GM23338 (cell line): ENCODE data around the gene DMKN. TPM values are rescaled to one million over a fixed set of nuclear protein-coding genes. Genes with fewer than 3 reads are reported as not detected.

Experiments used
- ATAC-seq: fragments of 200-7000 bp; cut with Tn5 transposase; 3 replicates; pipeline ENCODE4 v1.9.1; 2020
- DNase-seq: peaks from one replicate; pipeline ENCODE4 v3.0.0-alpha.2; 2015; ENCODE audit warnings: low spot score
- H2AFZ ChIP-seq: fragments of 200-600 bp; sonication (generic); 2 replicates; pipeline ENCODE4 v1.8.0; 2016; ENCODE audit warnings: antibody characterized with exemption, mild to moderate bottlenecking, moderate library complexity
- H3F3A ChIP-seq: fragments of 200-600 bp; sonication (generic); replicated peaks from 2 replicates; pipeline ENCODE4 v1.8.0; 2017; ENCODE audit warnings: antibody characterized with exemption, mixed run types, low read depth
- H3K27ac ChIP-seq: fragments of 200-600 bp; sonication (generic); 2 replicates; pipeline ENCODE4 v1.6.1; 2016; ENCODE audit warnings: low read depth
- H3K27me3 ChIP-seq: fragments of 200-600 bp; sonication (generic); 2 replicates; pipeline ENCODE4 v1.8.0; 2016; ENCODE audit warnings: mild to moderate bottlenecking, mixed run types, moderate library complexity; ENCODE audit not compliant: insufficient read depth
- H3K36me3 ChIP-seq: fragments of 200-600 bp; sonication (generic); 2 replicates; pipeline ENCODE4 v1.8.0; 2016; ENCODE audit warnings: mild to moderate bottlenecking; ENCODE audit not compliant: insufficient read depth
- H3K4me1 ChIP-seq: fragments of 200-600 bp; sonication (generic); 2 replicates; pipeline ENCODE4 v1.8.0; 2016; ENCODE audit warnings: mild to moderate bottlenecking, moderate library complexity; ENCODE audit not compliant: insufficient read depth
- H3K4me2 ChIP-seq: fragments of 200-600 bp; sonication (generic); 2 replicates; pipeline ENCODE4 v1.7.1; 2017; ENCODE audit warnings: mixed run types
- H3K4me3 ChIP-seq: fragments of 200-600 bp; sonication (generic); 2 replicates; pipeline ENCODE4 v1.6.1; 2016; ENCODE audit warnings: mixed run types
- H3K79me2 ChIP-seq: fragments of 200-600 bp; sonication (generic); replicated peaks from 2 replicates; pipeline ENCODE4 v1.8.0; 2017; ENCODE audit warnings: mild to moderate bottlenecking; ENCODE audit not compliant: insufficient read depth
- H3K9me2 ChIP-seq: fragments of 200-600 bp; sonication (generic); 2 replicates; pipeline ENCODE4 v1.8.0; 2017; ENCODE audit not compliant: insufficient read depth
- H4K20me1 ChIP-seq: fragments of 200-600 bp; sonication (generic); replicated peaks from 2 replicates; pipeline ENCODE4 v1.8.0; 2017; ENCODE audit warnings: mild to moderate bottlenecking; ENCODE audit not compliant: insufficient read depth
- H3K27ac Mint-ChIP-seq: 2 replicates; pipeline ENCODE4 v1.8.0; 2020; ENCODE audit warnings: inconsistent platforms, mild to moderate bottlenecking, moderate library complexity, mixed read lengths
- H3K27me3 Mint-ChIP-seq: 3 replicates; pipeline ENCODE4 v1.8.0; 2022; ENCODE audit warnings: low read depth, mild to moderate bottlenecking, moderate library complexity, mixed read lengths, inconsistent platforms; ENCODE audit not compliant: insufficient read depth, poor library complexity
- H3K36me3 Mint-ChIP-seq: 3 replicates; pipeline ENCODE4 v1.8.0; 2021; ENCODE audit warnings: low read depth, mild to moderate bottlenecking, inconsistent platforms, moderate library complexity, mixed read lengths
- H3K4me1 Mint-ChIP-seq: 3 replicates; pipeline ENCODE4 v1.8.0; 2020; ENCODE audit warnings: mild to moderate bottlenecking, inconsistent platforms, mixed read lengths
- H3K4me3 Mint-ChIP-seq: 3 replicates; pipeline ENCODE4 v1.8.0; 2021; ENCODE audit warnings: moderate library complexity, mild to moderate bottlenecking, inconsistent platforms, mixed read lengths
- H3K9me3 Mint-ChIP-seq: 3 replicates; pipeline ENCODE4 v1.8.0; 2020; ENCODE audit warnings: moderate library complexity, mild to moderate bottlenecking, inconsistent platforms, mixed read lengths
- CREB1 ChIP-seq: fragments of 250-450 bp; sonication (Bioruptor Pico); IDR thresholded peaks from 2 replicates; pipeline ENCODE4 v1.5.0; 2020; ENCODE audit warnings: low read depth, mild to moderate bottlenecking, moderate library complexity
- CTCF ChIP-seq, 2 experiments: fragments of 200-600 bp in 1 of 2; sonication (generic) in 1 of 2; conservative IDR thresholded peaks; 2 replicates each; pipeline versions ENCODE4 v1.5.1 to v1.6.1; 2016 to 2017; ENCODE audit warnings: antibody characterized with exemption in 2 of 2, low read depth in 2 of 2, mild to moderate bottlenecking in 2 of 2, moderate library complexity in 1 of 2
- EZH2 ChIP-seq: fragments of 200-600 bp; sonication (generic); IDR thresholded peaks from one replicate; pipeline ENCODE4 v1.8.0; 2017; ENCODE audit warnings: antibody characterized with exemption, mild to moderate bottlenecking, low read depth; ENCODE audit not compliant: unreplicated experiment
- EZH2phosphoT487 ChIP-seq: fragments of 200-600 bp; sonication (generic); IDR thresholded peaks from one replicate; pipeline ENCODE4 v1.8.1; 2018; ENCODE audit warnings: antibody characterized with exemption; ENCODE audit not compliant: unreplicated experiment
- JUNB ChIP-seq: IDR thresholded peaks from one replicate; pipeline ENCODE4 v1.6.1; 2016; ENCODE audit warnings: antibody characterized with exemption; ENCODE audit not compliant: unreplicated experiment
- NANOG ChIP-seq: IDR thresholded peaks from 2 replicates; pipeline ENCODE4 v1.6.1; 2016; ENCODE audit warnings: antibody characterized with exemption, borderline replicate concordance
- POLR2AphosphoS5 ChIP-seq: IDR thresholded peaks from 2 replicates; pipeline ENCODE4 v1.6.1; 2016; ENCODE audit warnings: antibody characterized with exemption, low read depth
- STAT1 ChIP-seq: IDR thresholded peaks from one replicate; pipeline ENCODE4 v1.6.1; 2016; ENCODE audit warnings: antibody characterized with exemption; ENCODE audit not compliant: unreplicated experiment
- ZNF114 ChIP-seq: fragments of 250-450 bp; sonication (Bioruptor Pico); IDR thresholded peaks from 2 replicates; pipeline ENCODE4 v1.5.0; 2020; ENCODE audit warnings: mild to moderate bottlenecking, moderate library complexity
- ZNF331 ChIP-seq: fragments of 250-450 bp; sonication (Bioruptor Pico); IDR thresholded peaks from 2 replicates; pipeline ENCODE4 v1.5.0; 2020; ENCODE audit warnings: low read depth, mild to moderate bottlenecking, moderate library complexity
- polyA plus RNA-seq: library from polyadenylated mRNA; unstranded; fragments of >200 nt; fragmentation: Nextera tagmentation; extraction: Ambion mirVana; gene quantifications from 2 replicates; pipeline ENCODE4 v1.2.1, GENCODE V29; 2016
- total RNA-seq: library from RNA; depleted of rRNA; stranded (reverse); fragments of >200 nt; shearing (Covaris generic); gene quantifications from 2 replicates; pipeline ENCODE4 v1.2.3, GENCODE V29; 2014
- TF ChIP-seq, protein P1 (sequence below): IDR thresholded peaks from one replicate; pipeline ENCODE4 v1.6.1; 2018; ENCODE audit warnings: antibody characterized with exemption; ENCODE audit not compliant: unreplicated experiment
- TF ChIP-seq, protein P2 (sequence below): IDR thresholded peaks from 2 replicates; pipeline ENCODE4 v1.6.1; 2016; ENCODE audit warnings: antibody characterized with exemption
- TF ChIP-seq, protein P3 (sequence below): fragments of 250-450 bp; sonication (Bioruptor Pico); IDR thresholded peaks from 2 replicates; pipeline ENCODE4 v1.5.0; 2020; ENCODE audit warnings: mild to moderate bottlenecking, moderate library complexity

The DMKN gene
- total and polyA plus RNA-seq, 2 experiments from 2014 or later: 259 to 569 TPM

- DNase-seq (no peak), ATAC-seq (no peak)
- Mint-ChIP-seq H3K9me3 (no peaks in the 10 kb centered on the region), H3K4me3 (no peak overlapping the region), H3K4me1 (peaks cover 27% of the 10 kb centered on the region), H3K27ac (no peak overlapping the region), H3K27me3 (peaks cover 22% of the 10 kb centered on the region), H3K36me3 (peaks cover 71% of the 10 kb centered on the region)
- H3K27me3 ChIP-seq: no peaks in the 10 kb centered on the region
- H2AFZ ChIP-seq: no peak overlapping the region
- H3K9me2 ChIP-seq: no peaks in the 10 kb centered on the region
- H3K36me3 ChIP-seq: peaks cover 10% of the 10 kb centered on the region
- TF ChIP-seq STAT1 (no peak), CREB1 (CRISPR knock-in tag) (no peak), POLR2AphosphoS5 (no peak), ZNF114 (CRISPR knock-in tag) (no peak), ZNF331 (CRISPR knock-in tag) (no peak), JUNB (no peak), EZH2phosphoT487 (no peak), EZH2 (no peak), NANOG (no peak), CTCF (conservative IDR thresholded peaks at IDR 0.05; ENCODE audit: low read depth in 2 of 2) (no peak)
- TF ChIP-seq, protein P1, sequence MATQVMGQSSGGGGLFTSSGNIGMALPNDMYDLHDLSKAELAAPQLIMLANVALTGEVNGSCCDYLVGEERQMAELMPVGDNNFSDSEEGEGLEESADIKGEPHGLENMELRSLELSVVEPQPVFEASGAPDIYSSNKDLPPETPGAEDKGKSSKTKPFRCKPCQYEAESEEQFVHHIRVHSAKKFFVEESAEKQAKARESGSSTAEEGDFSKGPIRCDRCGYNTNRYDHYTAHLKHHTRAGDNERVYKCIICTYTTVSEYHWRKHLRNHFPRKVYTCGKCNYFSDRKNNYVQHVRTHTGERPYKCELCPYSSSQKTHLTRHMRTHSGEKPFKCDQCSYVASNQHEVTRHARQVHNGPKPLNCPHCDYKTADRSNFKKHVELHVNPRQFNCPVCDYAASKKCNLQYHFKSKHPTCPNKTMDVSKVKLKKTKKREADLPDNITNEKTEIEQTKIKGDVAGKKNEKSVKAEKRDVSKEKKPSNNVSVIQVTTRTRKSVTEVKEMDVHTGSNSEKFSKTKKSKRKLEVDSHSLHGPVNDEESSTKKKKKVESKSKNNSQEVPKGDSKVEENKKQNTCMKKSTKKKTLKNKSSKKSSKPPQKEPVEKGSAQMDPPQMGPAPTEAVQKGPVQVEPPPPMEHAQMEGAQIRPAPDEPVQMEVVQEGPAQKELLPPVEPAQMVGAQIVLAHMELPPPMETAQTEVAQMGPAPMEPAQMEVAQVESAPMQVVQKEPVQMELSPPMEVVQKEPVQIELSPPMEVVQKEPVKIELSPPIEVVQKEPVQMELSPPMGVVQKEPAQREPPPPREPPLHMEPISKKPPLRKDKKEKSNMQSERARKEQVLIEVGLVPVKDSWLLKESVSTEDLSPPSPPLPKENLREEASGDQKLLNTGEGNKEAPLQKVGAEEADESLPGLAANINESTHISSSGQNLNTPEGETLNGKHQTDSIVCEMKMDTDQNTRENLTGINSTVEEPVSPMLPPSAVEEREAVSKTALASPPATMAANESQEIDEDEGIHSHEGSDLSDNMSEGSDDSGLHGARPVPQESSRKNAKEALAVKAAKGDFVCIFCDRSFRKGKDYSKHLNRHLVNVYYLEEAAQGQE: no peak
- TF ChIP-seq, protein P2, sequence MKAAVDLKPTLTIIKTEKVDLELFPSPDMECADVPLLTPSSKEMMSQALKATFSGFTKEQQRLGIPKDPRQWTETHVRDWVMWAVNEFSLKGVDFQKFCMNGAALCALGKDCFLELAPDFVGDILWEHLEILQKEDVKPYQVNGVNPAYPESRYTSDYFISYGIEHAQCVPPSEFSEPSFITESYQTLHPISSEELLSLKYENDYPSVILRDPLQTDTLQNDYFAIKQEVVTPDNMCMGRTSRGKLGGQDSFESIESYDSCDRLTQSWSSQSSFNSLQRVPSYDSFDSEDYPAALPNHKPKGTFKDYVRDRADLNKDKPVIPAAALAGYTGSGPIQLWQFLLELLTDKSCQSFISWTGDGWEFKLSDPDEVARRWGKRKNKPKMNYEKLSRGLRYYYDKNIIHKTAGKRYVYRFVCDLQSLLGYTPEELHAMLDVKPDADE: no peak
- TF ChIP-seq, protein P3, sequence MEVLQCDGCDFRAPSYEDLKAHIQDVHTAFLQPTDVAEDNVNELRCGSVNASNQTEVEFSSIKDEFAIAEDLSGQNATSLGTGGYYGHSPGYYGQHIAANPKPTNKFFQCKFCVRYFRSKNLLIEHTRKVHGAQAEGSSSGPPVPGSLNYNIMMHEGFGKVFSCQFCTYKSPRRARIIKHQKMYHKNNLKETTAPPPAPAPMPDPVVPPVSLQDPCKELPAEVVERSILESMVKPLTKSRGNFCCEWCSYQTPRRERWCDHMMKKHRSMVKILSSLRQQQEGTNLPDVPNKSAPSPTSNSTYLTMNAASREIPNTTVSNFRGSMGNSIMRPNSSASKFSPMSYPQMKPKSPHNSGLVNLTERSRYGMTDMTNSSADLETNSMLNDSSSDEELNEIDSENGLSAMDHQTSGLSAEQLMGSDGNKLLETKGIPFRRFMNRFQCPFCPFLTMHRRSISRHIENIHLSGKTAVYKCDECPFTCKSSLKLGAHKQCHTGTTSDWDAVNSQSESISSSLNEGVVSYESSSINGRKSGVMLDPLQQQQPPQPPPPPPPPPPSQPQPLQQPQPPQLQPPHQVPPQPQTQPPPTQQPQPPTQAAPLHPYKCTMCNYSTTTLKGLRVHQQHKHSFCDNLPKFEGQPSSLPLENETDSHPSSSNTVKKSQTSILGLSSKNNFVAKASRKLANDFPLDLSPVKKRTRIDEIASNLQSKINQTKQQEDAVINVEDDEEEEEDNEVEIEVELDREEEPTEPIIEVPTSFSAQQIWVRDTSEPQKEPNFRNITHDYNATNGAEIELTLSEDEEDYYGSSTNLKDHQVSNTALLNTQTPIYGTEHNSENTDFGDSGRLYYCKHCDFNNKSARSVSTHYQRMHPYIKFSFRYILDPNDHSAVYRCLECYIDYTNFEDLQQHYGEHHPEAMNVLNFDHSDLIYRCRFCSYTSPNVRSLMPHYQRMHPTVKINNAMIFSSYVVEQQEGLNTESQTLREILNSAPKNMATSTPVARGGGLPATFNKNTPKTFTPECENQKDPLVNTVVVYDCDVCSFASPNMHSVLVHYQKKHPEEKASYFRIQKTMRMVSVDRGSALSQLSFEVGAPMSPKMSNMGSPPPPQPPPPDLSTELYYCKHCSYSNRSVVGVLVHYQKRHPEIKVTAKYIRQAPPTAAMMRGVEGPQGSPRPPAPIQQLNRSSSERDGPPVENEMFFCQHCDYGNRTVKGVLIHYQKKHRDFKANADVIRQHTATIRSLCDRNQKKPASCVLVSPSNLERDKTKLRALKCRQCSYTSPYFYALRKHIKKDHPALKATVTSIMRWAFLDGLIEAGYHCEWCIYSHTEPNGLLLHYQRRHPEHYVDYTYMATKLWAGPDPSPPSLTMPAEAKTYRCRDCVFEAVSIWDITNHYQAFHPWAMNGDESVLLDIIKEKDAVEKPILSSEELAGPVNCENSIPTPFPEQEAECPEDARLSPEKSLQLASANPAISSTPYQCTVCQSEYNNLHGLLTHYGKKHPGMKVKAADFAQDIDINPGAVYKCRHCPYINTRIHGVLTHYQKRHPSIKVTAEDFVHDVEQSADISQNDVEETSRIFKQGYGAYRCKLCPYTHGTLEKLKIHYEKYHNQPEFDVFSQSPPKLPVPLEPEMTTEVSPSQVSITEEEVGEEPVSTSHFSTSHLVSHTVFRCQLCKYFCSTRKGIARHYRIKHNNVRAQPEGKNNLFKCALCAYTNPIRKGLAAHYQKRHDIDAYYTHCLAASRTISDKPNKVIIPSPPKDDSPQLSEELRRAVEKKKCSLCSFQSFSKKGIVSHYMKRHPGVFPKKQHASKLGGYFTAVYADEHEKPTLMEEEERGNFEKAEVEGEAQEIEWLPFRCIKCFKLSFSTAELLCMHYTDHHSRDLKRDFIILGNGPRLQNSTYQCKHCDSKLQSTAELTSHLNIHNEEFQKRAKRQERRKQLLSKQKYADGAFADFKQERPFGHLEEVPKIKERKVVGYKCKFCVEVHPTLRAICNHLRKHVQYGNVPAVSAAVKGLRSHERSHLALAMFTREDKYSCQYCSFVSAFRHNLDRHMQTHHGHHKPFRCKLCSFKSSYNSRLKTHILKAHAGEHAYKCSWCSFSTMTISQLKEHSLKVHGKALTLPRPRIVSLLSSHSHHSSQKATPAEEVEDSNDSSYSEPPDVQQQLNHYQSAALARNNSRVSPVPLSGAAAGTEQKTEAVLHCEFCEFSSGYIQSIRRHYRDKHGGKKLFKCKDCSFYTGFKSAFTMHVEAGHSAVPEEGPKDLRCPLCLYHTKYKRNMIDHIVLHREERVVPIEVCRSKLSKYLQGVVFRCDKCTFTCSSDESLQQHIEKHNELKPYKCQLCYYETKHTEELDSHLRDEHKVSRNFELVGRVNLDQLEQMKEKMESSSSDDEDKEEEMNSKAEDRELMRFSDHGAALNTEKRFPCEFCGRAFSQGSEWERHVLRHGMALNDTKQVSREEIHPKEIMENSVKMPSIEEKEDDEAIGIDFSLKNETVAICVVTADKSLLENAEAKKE (CRISPR knock-in tag): no peak
- H3K4me2 ChIP-seq: no peak overlapping the region
- no peak overlapping the region for H3K4me3 ChIP-seq
- H4K20me1 ChIP-seq: peaks cover 5% of the 10 kb centered on the region
- peaks cover 11% of the 10 kb centered on the region; the same call in 1 of the 2 replicates for H3F3A ChIP-seq
- H3K79me2 ChIP-seq: no peaks in the 10 kb centered on the region
- no peak overlapping the region for H3K27ac ChIP-seq
- no peaks in the 10 kb centered on the region for H3K4me1 ChIP-seq
Observed at GRCh38 chr19:35498984-35499527, 14.4 kb downstream of the DMKN start.
